PFSK-1 (cell line): Measurements from ENCODE around the gene GPC3.

Source experiments
- FOXP2 ChIP-seq: optimal IDR thresholded peaks from 2 replicates; pipeline ENCODE3; 2011; ENCODE audit warnings: borderline replicate concordance, control low read depth, inconsistent platforms; ENCODE audit not compliant: insufficient read depth; ENCODE audit errors: extremely low read length, extremely low read depth
- POLR2AphosphoS5 ChIP-seq: IDR thresholded peaks from 2 replicates; pipeline ENCODE4 v1.6.1; 2012; ENCODE audit warnings: low read depth, mild to moderate bottlenecking, control low read depth, low read length, moderate library complexity
- REST ChIP-seq, 2 experiments: IDR thresholded peaks; 2 replicates each; pipeline versions ENCODE4 v1.6.1 to v1.8.0; 2011 to 2012; ENCODE audit warnings: low read depth in 2 of 2, low read length in 2 of 2, control low read depth in 1 of 2, inconsistent platforms in 1 of 2, mild to moderate bottlenecking in 1 of 2, moderate library complexity in 1 of 2; ENCODE audit not compliant: insufficient read depth in 1 of 2
- SIN3A ChIP-seq: IDR thresholded peaks from 2 replicates; pipeline ENCODE4 v1.6.1; 2012; ENCODE audit warnings: mild to moderate bottlenecking, low read length, moderate library complexity, borderline replicate concordance; ENCODE audit not compliant: insufficient read depth
- TAF1 ChIP-seq: IDR thresholded peaks from 2 replicates; pipeline ENCODE4 v1.6.1; 2012; ENCODE audit warnings: low read length, control low read depth, borderline replicate concordance; ENCODE audit not compliant: insufficient read depth

GPC3 gene

DNA sequence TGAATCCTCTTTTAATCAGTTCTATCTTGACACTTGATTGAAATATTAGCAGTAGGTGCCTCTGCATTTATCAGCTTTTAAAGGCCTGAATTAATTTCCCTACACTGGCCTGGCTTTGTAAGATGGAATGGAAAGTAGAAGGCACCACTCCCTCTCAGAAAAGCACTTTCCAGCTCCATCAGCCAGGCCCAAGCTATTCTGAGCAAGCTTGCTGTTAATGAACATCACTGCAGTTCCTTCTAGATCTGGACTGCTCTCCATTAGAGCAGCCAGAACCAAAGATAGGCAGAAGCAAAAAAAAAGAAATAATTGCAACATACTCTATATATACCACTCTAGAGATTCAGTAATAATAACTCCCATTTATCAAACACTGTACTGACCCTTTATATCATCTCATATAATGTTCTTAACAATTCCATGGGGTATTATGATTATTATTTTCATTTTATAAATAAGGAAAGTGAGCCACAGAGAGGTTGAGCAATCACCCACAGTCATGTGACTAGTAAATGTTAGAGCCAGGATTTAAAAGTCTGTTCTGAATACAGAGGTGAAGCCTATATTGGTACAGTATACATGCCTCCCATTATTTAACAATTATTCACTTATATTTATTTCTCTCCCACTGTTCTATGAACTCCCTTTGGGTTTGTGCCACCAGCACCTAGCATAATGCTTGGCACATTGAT, 39.4 kb upstream of the GPC3 start:
- TF ChIP-seq SIN3A (no peak), FOXP2 (no peak), TAF1 (no peak), REST (IDR thresholded peaks at IDR 0.05; ENCODE audit: insufficient read depth in 1 of 2, low read depth in 2 of 2, low read length in 2 of 2) (no peak), POLR2AphosphoS5 (no peak)

GRCh38 chrX:134023851-134024281, 38.5 kb upstream of the GPC3 start:
- TF ChIP-seq POLR2AphosphoS5 = no peak
- TF ChIP-seq FOXP2 = no peak
- TF ChIP-seq SIN3A = no peak
- no peak for TF ChIP-seq TAF1
- no peak for TF ChIP-seq REST (IDR thresholded peaks at IDR 0.05; ENCODE audit: insufficient read depth in 1 of 2, low read depth in 2 of 2, low read length in 2 of 2)

GRCh38 chrX:134020910-134021309, 35.5 kb upstream of the GPC3 start:
- TF ChIP-seq REST (IDR thresholded peaks at IDR 0.05; ENCODE audit: insufficient read depth in 1 of 2, low read depth in 2 of 2, low read length in 2 of 2) = no peak
- TF ChIP-seq FOXP2 = no peak
- no peak for TF ChIP-seq POLR2AphosphoS5
- no peak for TF ChIP-seq TAF1
- no peak for TF ChIP-seq SIN3A

DNA sequence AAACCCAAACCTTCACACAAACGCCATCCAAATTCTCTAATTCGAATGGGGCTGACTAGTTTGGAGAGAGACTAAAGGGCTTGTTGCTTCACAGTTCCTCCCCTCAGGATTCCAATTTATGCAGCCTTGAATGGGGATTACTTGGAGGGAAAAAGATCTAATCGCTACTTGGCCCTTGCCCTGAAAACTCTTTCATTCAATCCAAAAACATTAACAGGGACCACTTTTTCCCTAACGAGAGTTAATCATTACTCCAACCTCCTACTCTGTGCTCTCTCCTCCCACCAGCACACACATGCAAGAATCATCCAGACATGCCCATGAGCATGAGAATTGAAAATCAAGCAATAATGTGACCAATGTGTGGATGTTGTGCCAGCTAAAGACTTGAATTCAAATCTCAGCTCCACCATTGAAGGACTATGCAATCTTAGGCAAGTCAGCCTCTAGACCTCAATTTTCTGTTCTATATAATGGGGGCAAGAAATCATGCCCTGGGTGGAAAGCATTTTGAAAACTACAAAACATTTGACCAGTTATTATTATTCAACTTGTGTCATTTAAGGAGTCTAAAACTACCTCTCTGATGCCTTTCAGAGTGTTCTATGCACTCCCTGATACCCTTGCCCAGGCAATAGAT, 34.3 kb upstream of the GPC3 start:
- TF ChIP-seq FOXP2 (no peak), SIN3A (no peak)

DNA sequence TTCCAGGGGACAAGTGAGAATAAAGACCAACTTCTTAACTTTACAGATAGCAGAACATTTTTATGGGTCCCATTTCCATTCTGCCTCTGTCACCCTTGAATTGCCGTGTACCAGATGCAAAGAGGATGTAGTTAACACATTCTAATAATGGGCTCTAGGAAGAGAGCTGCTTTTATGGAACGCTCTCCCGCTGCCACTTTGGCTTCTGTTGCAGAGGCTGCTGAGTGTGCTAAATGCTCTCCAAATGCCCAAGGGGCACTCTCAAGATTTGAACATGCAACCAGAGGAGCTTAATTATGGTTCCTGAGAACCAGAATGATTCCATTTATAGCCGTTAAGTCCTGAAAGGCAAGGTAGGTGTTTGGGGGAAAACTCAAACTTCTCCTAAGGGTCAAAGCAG, 28.1 kb upstream of the GPC3 start:
- TF ChIP-seq REST (IDR thresholded peaks at IDR 0.05; ENCODE audit: insufficient read depth in 1 of 2, low read depth in 2 of 2, low read length in 2 of 2) (no peak), POLR2AphosphoS5 (no peak), TAF1 (no peak), SIN3A (no peak), FOXP2 (no peak)
